Suprapubic skin (tissue), 4 donors: ENCODE results near the gene ASB14.

Source experiments
- EP300 ChIP-seq: sonication (generic); formaldehyde crosslinking; IDR thresholded peaks from one replicate; pipeline ENCODE4 v1.6.1; 2017; ENCODE audit warnings: antibody characterized with exemption
- POLR2A ChIP-seq, 2 donors: fragments of 450-650 bp; IDR thresholded peaks; one replicate each; pipeline ENCODE4 v1.6.1; 2017; ENCODE audit warnings: antibody characterized with exemption in 2 of 2, mild to moderate bottlenecking in 2 of 2, moderate library complexity in 2 of 2
- POLR2AphosphoS5 ChIP-seq, 3 donors: sonication (generic); formaldehyde crosslinking; IDR thresholded peaks; one replicate each; pipeline ENCODE4 v1.6.1; 2017; ENCODE audit warnings: antibody characterized with exemption in 3 of 3
- TF ChIP-seq, protein P1 (sequence below), 2 donors: fragments of 200-600 bp in 1 of 2; fragments of 450-650 bp in 1 of 2; sonication (generic) in 1 of 2; IDR thresholded peaks; one replicate each; pipeline ENCODE4 v1.5.1; 2016 to 2019; ENCODE audit warnings: antibody characterized with exemption in 2 of 2, mild to moderate bottlenecking in 1 of 2, moderate library complexity in 1 of 2

DNA sequence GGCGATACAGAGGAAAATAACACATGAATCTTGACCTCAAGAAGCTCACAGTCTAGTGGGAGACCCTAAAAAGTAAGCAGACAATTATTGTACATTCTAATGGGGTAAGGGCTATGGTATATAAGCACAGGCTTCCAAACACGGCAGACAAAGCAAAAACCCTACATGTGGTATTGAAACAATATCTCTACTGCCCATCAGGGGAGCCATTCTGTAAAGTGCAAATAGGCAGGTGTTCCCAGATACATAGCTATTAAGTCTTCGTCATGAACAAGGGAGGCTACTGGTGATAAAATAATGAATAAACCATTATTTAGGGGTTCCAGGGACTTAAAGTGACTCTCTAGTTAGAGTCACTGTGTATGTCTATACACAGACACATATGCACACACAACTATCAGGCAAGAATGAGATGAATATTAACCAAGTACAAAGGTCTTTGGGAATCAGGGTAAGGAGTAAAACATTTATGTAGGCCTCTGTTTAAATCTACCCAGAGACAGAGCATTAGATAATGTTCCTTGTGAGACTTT lies 38.7 kb upstream of the ASB14 start:
- TF ChIP-seq, protein P1, sequence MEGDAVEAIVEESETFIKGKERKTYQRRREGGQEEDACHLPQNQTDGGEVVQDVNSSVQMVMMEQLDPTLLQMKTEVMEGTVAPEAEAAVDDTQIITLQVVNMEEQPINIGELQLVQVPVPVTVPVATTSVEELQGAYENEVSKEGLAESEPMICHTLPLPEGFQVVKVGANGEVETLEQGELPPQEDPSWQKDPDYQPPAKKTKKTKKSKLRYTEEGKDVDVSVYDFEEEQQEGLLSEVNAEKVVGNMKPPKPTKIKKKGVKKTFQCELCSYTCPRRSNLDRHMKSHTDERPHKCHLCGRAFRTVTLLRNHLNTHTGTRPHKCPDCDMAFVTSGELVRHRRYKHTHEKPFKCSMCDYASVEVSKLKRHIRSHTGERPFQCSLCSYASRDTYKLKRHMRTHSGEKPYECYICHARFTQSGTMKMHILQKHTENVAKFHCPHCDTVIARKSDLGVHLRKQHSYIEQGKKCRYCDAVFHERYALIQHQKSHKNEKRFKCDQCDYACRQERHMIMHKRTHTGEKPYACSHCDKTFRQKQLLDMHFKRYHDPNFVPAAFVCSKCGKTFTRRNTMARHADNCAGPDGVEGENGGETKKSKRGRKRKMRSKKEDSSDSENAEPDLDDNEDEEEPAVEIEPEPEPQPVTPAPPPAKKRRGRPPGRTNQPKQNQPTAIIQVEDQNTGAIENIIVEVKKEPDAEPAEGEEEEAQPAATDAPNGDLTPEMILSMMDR (IDR thresholded peaks at IDR 0.05), result no peak
- TF ChIP-seq POLR2A (IDR thresholded peaks at IDR 0.05) (no peak), POLR2AphosphoS5 (IDR thresholded peaks at IDR 0.05) (no peak), EP300 (no peak)
